Fibroblast of skin of back (primary cell): ENCODE measurements around the gene MBD3L4.
"Not testable (repeated sequence)": the region's sequence is repeated elsewhere in the genome, so short reads cannot be mapped to it uniquely, and the experiment has no call there.

Experiments
- DNase-seq: peaks from one replicate; pipeline ENCODE4 v3.0.0-alpha.2; 2013

The MBD3L4 gene

GRCh38 chr19:7041563-7041962, 1.6 kb upstream of the MBD3L4 start:
- DNase-seq = not testable (repeated sequence)

DNA sequence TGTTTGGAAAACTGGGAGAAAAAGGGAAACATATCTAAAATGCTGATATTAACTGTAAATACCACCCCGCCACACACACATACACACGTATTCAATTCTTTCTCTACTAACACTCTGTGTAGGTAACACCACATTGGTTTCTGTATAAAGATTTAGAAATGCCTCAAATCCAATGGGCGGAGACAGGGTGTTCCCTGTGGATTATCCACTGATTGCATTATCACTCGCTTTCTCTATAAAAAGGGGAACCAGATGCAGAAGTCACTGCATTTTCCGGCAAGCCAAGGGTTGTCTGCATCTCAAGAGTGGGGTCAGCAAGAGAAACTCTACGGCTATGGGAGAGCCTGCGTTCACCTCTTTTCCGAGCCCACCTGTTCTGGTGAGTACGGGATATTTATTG, 9.7 kb downstream of the MBD3L4 start, which contains the start of gene MBD3L5:
TSS of gene MBD3L5 (plus strand) at position 301 of the 400 bp plus-strand sequence. CDS start at position 335, 34 bp downstream.
- not testable (repeated sequence) for DNase-seq

- not testable (repeated sequence) for DNase-seq
Measured at GRCh38 chr19:7028790-7029189, 11.2 kb downstream of the MBD3L4 start.

- DNase-seq = not testable (repeated sequence)
Measured at GRCh38 chr19:7021331-7021730, 18.6 kb downstream of the MBD3L4 start, which contains the start of gene MBD3L2B. MBD3L2B (minus strand) TSS chr19:7021431; CDS start chr19:7021397, 34 bp downstream.

DNA sequence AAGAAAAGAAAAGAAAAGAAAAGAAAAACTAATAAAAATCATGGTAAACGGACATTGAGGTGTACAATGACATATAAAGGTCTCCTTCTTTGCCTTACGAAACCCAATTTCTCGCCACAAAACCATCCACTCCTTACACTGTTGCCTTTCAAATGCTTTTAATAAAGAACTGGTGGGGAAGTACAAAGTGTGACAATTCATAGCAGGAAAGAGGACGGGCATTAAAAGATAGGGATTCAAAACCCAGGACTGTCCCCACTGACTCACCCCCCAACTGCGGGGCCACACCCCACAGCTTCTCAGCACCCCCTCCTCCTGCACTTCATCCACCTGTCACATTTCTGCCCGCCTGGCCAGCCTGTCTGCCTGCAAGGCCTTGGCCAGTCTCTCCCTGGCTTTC, 21.2 kb downstream of the MBD3L4 start:
- no peak for DNase-seq

DNA sequence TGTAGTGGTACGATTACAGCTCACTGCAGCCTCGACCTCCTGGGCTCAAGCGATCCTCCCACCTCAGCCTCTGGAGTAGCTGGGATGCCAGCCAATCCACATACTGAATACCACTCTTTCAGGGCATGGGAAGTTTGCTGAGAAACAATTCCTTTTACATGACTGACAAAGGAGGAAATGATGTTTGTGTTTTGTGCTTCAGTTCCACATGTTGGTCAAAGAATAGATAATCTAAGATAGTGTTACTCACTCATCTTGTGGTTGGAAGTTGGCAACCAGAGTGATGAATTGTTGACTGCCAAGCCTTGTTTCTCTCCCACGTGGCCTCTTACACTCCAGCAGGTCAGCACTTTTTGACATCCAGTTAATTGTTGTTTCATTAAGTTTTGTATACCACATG, 26.3 kb downstream of the MBD3L4 start:
- no peak for DNase-seq

- DNase-seq = no peak
Measured at GRCh38 chr19:7010722-7011593, 29.0 kb downstream of the MBD3L4 start.

DNA sequence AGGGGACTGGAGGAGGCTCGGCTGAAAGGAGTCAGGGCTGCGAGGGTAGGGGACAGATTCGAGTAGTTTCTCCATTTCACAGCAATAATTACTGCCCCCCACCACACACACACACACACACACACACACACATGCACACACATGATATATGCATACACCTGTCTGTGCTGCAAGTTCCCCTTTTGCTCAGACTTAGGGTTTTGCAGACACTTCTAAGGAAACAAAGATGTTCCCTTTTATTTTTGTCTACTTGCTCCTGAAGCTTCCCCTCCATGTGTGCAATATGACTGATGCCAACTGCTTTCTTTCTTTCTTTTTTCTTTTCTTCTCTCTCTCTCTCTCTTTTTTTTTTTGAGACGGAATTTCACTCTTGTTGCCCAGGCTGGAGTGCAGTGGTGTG, 32.1 kb downstream of the MBD3L4 start:
- no peak for DNase-seq

GRCh38 chr19:7006135-7006704, 33.8 kb downstream of the MBD3L4 start:
- no peak for DNase-seq

DNA sequence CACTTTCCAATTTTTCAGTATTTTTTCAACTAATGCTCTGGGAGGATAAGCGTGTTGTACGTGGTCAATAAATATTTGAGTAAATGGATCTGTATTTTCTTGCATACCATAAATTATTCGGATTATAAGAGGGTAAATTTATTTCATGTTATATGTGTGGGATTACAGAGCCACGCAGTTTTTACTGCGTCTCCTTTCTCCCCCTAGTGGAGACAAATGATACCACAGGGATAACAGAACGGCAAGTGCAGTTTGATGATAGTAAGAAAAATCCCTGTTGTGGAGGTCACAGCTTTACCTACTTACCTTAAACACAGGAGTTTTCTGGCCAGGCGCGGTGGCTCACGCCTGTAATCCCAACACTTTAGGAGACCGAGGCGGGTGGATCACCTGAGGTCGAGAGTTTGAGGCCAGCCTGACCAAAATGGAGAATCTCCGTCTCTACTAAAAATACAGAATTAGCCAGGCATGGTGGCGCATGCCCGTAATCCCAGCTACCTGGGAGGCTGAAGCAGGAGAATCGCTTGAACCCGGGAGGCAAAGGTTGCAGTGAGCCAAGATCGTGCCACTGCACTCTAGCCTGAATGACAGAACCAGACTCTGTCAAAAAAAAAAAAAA, 35.6 kb downstream of the MBD3L4 start:
- DNase-seq = no peak

- DNase-seq = no peak
Measured at GRCh38 chr19:7000816-7001215, 39.2 kb downstream of the MBD3L4 start.

- DNase-seq = no peak
Measured at GRCh38 chr19:7000333-7000732, 39.6 kb downstream of the MBD3L4 start.

DNA sequence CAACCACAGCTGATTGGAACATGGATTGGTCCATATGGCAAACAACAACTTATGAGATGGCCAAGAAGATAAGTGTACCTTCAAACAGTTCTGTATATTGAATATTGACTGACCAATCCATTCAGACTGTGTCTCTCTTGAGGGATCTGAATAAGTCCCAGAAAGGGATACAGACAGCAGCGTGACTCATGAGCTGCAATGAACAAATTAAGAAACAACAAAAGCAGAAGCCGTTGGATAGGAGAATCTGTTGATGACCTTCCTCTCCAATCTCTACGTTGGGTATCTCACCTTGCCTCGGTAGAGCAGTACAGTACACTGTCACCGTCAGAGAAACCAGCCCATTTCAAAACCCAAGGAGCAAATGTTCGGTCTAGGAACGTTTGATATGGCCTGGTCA, 40.0 kb downstream of the MBD3L4 start:
- DNase-seq = no peak

- DNase-seq = no peak
Measured at GRCh38 chr19:6997679-6998445, 42.1 kb downstream of the MBD3L4 start.

GRCh38 chr19:6996810-6997209, 43.2 kb downstream of the MBD3L4 start:
- DNase-seq = no peak

GRCh38 chr19:6995054-6995453, 44.9 kb downstream of the MBD3L4 start:
- DNase-seq = no peak

- no peak for DNase-seq
Measured at GRCh38 chr19:6988257-6988656, 51.7 kb downstream of the MBD3L4 start.

DNA sequence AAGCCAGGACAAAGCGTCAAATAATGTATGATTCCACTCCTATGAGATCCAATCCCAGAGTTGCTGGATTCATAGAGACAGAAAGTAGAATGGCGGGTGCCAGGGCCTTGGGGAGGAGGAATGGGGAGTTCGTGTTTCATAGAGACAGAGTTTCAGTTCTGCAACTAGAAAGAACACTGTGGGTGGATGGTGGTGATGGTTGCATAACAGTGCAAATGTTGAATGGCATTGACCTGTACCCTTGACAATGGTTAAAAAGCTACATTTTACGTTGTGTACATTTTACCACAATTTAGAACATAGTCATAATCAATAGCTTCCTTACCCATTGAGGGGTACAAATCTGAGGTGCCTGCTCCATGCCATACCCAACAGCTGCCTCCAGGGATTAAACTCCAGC, 52.1 kb downstream of the MBD3L4 start:
- DNase-seq = no peak
